Measurements from ENCODE around the gene APOB. TPM values are rescaled to one million over a fixed set of nuclear protein-coding genes. Genes with fewer than 3 reads are reported as not detected.

APOB gene
- polyA plus RNA-seq, 3 donors, result 0.90 to 2.2 (median 1.5) TPM

DNA sequence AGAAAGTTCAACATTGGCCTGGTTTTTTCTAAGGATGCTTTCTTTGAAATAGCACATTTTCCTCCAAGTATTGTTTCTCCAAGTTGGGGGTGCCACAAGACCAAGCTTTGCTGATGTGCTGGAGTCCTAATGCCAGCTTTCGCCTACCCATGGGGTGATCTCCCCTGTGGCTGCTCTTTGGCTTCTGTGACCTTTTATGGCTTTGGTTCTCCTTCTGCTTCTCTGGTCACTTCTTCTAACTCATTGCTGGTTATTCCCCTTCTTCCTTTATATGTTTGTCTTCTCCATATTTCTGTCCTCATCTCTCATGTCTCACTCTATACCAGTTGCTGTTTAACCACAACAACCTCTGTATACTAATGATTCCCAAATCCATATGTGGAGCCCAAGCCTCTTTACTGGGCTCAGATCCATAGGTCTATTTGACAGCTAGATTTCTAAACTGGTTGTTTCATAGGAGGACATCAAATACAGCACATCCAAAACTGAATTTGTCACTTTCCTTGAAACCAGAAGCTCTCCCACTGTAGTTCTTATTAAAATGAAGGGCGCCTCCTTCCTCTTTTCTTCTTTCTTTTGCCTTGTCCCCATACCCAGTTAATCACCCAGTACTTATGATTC is 23.1 kb downstream of the APOB start:
- DNase-seq (ENCODE audit: low read depth in 3 of 3, low spot score in 2 of 3), result no peak

DNA sequence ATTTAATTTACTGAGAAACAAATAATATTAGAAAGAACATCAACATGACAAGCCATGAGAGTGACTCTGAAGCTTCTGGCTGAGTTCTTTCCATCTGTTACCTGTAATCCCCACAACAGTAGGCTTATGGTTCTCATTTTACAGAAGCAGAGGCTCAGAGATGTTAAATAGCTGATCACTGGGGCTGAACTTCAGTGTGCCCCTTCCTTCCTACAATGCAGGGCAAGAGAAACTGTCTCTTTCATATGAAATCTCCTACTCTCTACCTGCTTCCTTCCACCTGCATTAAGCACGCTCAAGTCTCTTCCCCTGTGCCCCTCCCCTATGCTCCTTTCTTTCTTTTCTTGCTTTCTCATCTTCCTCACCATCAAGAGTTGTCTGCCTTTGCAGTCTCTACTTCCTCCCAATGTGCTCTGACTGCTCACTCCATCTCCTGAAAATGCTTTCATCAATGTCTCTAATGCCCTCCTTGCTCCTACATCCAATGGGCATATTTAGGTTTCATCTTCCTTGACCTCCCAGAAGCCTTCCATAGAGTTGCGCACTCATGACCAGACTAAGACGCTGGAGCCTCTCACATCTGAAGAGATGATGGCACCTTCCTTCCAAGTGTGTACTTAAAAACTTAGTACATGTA is 23.7 kb downstream of the APOB start:
- DNase-seq (ENCODE audit: low read depth in 3 of 3, low spot score in 2 of 3), result no peak

DNA sequence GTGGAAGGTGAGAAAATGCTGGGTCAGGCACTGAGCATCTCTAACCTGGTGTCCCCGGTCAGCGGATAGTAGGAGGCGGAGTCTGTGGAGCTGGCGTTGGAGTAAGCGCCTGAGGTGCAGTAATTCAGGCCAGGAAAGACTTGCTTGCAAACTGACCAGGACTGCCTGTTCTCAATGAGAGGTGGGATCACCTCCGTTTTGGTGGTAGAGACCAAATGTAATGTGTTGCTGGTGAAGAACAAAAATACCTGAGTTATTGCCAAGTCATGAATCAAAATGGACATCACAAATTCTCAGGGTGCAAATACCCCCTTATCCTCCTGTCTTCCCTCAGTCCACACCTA is 24.2 kb downstream of the APOB start:
- no peak for DNase-seq (ENCODE audit: low read depth in 3 of 3, low spot score in 2 of 3)

DNA sequence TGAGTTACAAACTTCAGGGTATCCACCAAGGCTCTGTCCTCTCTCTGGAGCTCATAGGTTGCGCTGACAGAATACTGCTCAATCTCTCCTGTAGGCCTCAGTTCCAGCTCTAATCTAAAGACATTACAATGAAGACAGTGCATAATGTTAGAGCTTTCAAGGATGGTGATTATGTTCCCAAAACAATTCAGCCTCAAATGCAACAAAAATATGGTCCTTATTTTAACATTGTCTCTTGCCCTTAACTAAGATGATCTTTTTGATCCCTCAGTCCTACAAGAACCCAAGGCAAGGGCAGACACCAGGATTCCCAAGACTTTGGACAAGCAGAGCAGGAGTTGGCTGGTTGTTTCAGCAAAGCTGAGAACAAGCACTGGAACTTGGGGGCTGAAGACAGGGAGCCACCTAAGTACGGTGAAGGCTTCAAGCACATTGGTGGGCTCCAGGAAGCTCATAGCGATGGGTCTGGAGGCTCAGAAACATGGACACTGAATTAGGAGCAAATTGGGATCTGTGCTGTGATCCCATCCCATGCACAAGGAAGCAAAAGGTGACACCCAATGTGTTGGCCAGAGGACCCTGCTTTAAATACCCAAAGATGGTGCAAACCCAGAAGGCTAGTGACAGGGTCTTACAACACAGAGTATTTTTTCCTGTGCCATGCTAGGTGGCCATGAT is 24.7 kb downstream of the APOB start:
- DNase-seq (ENCODE audit: low read depth in 3 of 3, low spot score in 2 of 3), result no peak

DNA sequence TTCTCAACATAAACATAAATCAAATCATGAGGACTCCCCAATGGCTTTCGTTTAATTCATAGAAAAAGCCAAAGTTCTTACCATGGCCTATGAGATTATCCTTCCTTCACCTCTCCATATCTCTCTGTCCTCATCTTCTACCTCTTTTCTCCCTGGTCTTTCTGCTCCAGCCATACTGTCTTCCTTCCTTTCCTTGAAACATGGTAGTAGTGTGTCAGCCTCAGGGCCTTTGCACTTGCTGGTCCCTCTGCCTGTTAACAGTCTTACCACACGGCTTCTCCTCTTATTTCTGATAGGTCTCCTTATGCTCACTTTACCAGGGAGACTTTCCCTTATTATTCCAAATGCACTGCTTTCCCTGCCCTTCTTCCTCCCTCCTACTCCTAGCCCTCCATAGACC is 25.6 kb downstream of the APOB start:
- DNase-seq (ENCODE audit: low read depth in 3 of 3, low spot score in 2 of 3), result no peak

DNA sequence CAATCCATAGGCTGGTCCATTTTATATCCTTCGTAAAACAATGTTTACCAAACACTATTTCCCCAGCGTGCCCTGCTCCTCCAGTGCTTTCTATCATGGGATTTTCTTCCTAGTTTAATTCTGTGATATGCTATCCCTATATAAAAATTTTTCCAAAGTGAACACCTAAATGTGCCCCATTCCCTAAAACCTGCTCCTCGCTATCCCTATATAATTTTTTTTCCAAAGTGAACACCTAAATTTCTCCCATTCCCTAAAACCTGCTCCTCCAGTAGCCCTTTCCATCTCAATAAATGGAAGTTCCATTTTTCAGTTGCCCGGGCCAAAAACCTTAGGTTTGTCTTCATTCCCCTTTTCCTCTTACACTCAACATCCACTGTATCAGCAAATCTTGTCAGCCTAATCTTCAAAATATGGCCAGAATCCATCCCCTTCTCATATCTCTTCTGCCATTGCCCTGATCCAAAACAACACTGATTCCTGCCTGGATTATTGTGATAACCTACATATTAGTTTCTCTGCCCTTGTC is 26.1 kb downstream of the APOB start:
- DNase-seq (ENCODE audit: low read depth in 3 of 3, low spot score in 2 of 3), result no peak

DNA sequence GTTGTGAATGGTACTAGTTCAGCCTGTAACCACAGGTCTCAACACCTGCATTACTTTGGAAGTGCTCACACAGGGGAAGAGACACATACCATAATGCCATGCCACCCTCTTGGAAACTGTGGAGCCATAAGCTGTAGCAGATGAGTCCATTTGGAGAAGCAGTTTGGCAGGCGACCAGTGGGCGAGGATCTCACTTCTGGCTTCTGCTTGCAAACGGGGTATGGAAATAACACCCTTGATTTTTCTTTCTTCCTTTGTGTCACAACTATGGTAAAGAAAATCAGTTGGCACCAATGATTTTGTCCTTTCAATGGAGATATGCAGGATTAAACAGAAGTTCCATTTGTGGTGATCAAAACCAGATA is 28.6 kb downstream of the APOB start:
- DNase-seq (ENCODE audit: low read depth in 3 of 3, low spot score in 2 of 3), result no peak

DNA sequence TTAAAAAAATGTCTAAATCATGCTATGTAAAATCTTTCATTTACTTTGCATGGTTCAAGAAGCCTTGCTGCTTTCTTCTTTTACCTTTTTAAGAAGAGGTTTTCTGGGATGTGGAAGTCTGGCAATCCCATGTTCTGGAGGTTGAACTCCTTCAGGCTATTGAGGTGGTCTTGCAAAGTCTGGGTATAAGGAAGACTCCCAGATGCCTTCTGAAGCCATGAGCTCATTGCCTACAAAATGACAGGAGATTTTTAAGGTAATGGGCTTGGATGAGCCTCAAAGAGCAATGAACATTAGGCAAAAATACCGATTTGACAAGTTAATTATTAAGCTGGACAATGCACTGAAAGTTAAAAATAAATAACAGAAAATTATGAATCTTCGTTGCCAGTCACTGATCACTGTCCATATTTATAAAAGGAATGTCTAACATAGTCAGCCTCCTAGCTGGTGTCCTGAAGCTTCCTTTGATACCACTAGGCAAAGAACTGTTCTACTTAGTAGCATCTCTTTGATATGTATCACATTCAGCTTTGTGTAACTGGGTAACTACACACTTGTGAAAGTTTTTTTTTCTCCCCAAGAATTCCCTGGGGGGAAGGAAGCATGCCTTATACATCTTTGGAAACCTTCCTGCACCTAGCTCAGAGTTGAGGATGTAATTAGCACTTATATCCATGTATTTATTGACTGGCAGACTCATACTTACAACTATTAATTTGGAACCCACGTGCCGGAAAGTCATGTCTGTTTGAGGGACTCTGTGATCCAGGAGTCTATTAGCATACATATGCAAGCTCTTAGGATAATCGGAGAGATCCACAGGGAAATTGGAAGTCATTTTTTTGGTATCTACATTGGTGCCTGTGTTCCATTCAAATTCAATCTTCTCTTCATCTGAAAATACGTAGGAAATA is 29.3 kb downstream of the APOB start:
- DNase-seq (ENCODE audit: low read depth in 3 of 3, low spot score in 2 of 3), result no peak

DNA sequence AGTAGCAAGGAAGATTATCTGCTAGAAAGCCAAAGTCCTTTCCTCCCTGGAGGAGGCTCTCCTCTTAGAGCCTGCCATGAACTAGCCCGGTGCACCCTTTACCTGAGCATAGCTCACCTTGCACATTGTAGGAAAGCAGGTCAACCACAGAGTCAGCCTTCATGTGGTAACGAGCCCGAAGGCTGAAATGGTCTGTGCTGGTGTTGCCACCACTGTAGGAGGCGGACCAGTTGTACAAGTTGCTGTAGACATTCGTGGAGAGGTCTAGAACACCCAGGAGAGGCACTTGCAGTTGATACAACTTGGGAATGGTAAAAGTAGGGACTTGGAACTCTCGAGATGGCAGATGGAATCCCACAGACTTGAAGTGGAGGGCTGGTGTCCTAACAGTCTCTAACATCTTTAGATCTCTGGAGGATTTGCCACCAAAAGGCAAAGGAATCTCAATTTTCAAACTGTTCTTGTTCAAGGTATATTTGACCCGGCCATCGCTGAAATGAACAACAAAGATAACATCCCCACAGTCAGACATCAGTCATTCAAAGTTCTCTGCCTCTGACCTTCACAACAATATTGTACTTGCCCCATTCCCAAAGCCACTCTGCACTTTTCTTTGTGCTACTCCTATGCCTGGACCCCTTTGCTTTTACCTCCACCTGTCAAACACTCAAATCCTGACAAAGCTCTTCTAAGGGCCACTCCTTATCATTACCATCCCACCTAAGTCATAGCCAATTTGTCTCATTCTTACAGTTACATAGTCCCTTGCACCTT is 30.6 kb downstream of the APOB start:
- no peak for DNase-seq (ENCODE audit: low read depth in 3 of 3, low spot score in 2 of 3)

DNA sequence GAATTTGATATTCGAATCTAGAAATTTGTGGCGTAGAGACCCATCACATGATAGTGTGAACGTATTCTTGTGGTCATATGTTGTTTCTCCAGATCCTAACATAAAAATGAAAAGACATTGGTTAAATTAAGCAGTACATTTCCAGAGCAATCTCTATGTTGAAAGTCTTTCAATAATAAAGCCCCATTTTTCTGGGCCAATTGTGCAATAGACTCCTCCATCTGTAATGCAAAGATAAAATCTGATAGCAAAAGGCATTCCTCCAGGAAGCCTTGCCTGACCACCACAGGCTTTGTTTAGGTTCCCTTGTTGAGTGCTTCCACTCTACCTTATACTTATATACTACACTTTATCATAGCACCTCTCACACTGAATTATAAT is 31.3 kb downstream of the APOB start:
- DNase-seq (ENCODE audit: low read depth in 3 of 3, low spot score in 2 of 3), result no peak

DNA sequence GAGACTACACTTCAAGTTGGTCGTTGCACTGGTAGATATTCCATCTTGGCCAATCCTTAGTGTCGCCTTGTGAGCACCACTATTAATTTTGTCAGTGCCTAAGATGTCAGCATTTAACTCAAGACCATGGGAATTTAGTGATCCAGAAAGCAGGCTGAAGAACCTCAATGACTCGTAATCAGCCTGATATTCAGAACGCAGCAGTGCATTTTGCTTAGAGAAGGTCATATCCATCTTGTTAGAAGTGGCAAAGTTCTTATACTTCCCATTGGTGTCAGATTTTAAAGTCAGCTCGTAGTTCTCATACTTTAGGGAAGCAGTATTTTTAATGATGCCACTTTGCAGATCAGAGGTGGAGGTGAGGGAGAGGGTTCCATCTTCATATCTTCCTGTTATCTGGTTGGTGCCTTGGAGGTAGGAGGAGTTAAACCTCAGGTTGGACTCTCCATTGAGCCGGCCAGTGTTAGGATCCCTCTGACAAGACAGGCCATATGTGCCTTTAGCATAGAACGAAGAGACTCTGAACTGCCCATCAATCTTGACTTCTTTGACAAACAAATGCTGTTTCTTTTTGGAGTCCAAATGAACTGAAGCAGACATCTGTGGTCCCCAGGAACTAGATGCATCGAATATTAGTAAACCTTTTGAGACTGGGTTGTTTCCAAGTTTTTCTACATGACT is 31.9 kb downstream of the APOB start:
- no peak for DNase-seq (ENCODE audit: low read depth in 3 of 3, low spot score in 2 of 3)

DNA sequence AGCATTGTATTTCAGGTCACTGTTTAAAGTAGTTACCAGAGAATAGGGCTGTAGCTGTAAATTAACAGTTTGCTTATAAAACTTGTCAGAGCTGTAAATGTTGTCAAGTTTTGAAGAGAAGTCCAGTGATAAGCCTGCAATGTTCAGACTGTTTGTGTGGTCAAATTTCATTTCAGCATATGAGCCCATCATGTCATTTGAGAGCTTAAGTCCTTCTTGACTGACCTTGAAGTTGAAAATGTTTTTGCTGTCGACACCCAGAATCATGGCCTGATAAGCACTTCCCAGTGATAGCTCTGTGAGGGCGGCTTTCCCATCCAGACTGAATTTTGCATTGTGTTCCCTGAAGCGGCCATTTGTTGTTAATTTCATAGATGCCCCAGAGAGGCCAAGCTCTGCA is 32.4 kb downstream of the APOB start:
- no peak for DNase-seq (ENCODE audit: low read depth in 3 of 3, low spot score in 2 of 3)

DNA sequence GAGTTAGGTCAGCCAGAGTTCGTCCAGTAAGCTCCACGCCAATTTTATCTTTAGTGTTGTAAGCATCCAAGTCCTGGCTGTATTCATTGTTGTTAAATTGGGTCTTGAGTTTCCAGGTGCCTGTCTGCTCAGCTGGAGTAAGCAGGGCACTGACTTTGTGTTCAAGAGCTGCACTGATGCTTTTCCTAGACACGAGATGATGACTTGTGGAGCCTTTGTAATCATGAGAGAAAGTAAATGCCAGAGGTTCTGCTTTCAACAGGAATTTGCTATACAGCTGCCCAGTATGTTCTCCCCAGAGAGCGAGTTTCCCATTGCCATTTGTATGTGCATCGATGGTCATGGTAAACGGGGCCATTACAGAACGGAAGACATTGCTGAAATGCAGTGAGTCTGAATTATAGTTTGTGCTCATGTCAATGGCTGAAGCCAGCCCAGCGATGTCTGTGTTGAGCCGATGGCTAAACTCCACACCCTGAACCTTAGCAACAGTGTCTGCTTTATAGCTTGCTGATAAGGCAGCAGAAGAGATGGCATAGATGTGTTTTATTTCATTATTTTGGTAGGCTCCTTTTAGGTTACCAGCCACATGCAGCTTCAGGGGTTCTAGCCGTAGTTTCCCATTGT is 32.9 kb downstream of the APOB start:
- DNase-seq (ENCODE audit: low read depth in 3 of 3, low spot score in 2 of 3), result no peak

DNA sequence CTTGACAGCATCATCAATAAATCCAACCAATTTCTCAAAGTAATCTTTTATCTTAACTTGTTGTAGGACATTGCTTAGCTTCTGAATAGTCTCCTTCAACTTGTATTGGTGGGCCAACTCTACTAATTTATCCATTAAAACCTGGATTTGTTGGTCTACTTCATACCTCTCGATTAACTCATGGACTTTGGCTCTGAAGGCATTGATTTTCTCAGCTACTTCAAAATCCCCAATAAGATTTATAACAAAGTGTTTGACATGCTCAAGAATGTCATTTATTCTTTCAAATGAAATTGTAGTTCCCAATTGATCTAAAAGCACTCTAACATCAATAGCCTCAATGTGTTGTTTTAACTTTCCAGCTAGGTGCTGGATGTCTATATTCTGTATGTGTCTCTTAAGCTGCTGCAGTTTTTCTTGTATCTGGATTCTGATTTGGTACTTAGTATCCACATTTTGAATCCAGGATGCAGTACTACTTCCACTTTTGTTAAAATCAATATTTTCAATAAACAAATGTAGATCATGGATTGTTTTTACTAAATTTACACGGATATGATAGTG is 34.1 kb downstream of the APOB start:
- DNase-seq (ENCODE audit: low read depth in 3 of 3, low spot score in 2 of 3), result no peak

DNA sequence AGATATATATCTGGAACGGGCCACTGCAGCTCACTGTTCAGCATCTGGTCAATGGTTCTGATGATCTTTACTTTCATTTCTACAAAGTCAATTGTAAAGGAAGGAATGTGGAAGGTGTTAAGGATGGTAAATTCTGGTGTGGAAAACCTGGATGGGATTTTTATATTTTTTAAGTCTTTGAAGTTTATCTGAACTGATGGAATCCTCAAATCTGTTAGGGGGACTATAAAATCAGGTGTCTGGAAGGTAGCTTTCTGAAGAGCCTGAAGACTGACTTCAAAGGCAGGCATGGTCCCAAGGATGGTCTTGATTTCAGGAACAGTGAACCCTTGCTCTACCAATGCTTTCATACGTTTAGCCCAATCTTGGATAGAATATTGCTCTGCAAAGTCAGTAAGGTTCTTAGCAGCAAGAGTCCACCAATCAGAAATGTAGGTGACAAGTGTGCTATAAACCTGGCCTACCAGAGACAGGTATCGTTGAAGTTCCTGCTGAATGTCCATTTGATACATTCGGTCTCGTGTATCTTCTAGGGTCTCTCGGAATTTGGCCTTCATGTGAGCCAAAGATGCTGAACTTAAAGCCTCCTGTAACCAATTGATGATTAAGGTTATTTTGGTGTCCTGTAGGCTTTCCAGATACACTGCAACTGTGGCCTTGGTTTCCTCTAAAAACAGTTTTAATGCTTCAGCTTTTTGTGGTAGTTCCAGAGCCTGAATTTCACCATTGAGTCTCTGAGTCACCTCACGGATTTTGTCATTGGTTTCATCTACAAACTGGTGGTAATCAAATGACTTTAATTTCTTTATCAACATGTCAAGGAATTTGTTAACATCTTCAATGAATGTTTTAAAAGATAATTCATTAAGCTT is 34.8 kb downstream of the APOB start:
- DNase-seq (ENCODE audit: low read depth in 3 of 3, low spot score in 2 of 3), result no peak

DNA sequence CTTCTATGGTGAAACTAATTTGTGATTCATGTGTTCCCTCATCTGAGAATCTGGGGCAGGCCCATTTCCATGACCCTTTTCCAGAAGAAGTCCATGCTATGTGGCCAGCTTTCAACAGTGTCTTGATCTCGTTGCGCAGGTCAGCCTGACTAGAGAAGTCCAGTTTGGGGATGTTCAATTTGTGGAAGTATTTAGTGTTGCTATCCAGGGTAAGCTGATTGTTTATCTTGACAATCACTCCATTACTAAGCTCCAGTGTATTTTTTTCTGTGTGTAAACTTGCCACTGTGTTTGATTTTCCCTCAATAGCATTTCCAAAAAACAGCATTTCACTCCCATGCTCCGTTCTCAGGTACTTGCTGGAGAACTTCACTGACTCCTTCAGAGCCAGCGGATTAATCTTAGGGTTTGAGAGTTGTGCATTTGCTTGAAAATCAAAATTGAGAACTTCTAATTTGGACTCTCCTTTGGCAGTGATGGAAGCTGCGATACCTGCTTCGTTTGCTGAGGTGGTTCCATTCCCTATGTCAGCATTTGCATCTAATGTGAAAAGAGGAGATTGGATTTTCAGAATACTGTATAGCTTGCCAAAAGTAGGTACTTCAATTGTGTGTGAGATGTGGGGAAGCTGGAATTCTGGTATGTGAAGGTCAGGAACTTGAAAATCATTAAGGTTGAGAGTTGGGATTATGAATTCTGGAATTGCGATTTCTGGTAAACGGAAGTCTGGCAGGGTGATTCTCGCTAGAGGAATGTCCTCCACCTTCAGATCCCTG is 35.7 kb downstream of the APOB start:
- no peak for DNase-seq (ENCODE audit: low read depth in 3 of 3, low spot score in 2 of 3)

All from right renal cortex interstitium (tissue), 3 donors.